HepG2 (cell line): Measurements from ENCODE around the gene TXNL4A. TPM values are rescaled to one million over a fixed set of nuclear protein-coding genes. Genes with fewer than 3 reads are reported as not detected.

Experiments
- AFF4 ChIP-seq: sonication (generic); formaldehyde crosslinking; IDR thresholded peaks from 2 replicates; pipeline ENCODE4 v1.4.0; 2020; ENCODE audit warnings: missing genetic modification reagents
- ARID5B ChIP-seq: IDR thresholded peaks from 2 replicates; pipeline ENCODE4 v1.4.0; 2020; ENCODE audit warnings: mild to moderate bottlenecking, missing genetic modification reagents
- ONECUT2 ChIP-seq: sonication (generic); formaldehyde crosslinking; IDR thresholded peaks from 2 replicates; pipeline ENCODE4 v1.4.0; 2020; ENCODE audit warnings: missing genetic modification reagents
- RORA ChIP-seq: sonication (generic); formaldehyde crosslinking; IDR thresholded peaks from 2 replicates; pipeline ENCODE4 v1.5.0; 2020; ENCODE audit warnings: mild to moderate bottlenecking, missing genetic modification reagents, moderate library complexity
- ZKSCAN5 ChIP-seq: sonication (generic); formaldehyde crosslinking; IDR thresholded peaks from 2 replicates; pipeline ENCODE4 v1.5.1; 2020; ENCODE audit warnings: mild to moderate bottlenecking, missing genetic modification reagents
- ZNF460 ChIP-seq: sonication (generic); formaldehyde crosslinking; IDR thresholded peaks from 2 replicates; pipeline ENCODE4 v1.5.1; 2020; ENCODE audit warnings: missing genetic modification reagents, mild to moderate bottlenecking, borderline replicate concordance
- ZNF710 ChIP-seq: sonication (generic); formaldehyde crosslinking; IDR thresholded peaks from 2 replicates; pipeline ENCODE4 v1.5.0; 2020; ENCODE audit warnings: mild to moderate bottlenecking, missing genetic modification reagents, borderline replicate concordance
- ZNF768 ChIP-seq: sonication (generic); formaldehyde crosslinking; IDR thresholded peaks from 2 replicates; pipeline ENCODE4 v1.4.0; 2020; ENCODE audit warnings: missing genetic modification reagents
- polyA plus RNA-seq, 8 experiments: library from polyadenylated mRNA; depleted of rRNA in 3 of 8; stranded (reverse) in 7 of 8; unstranded in 1 of 8; fragments of >200 nt; fragmentation: Illumina TruSeq in 4 of 8; extraction: Trizol in 4 of 8; gene quantifications; 2 replicates each; pipeline versions ENCODE4 v1.2.1 to v1.2.3, GENCODE V29; 2011 to 2016; ENCODE audit warnings: low read depth in 4 of 8, missing spikeins in 1 of 8, mixed read lengths in 1 of 8; ENCODE audit not compliant: insufficient read depth in 1 of 8
- total RNA-seq, 5 experiments: library from RNA; depleted of rRNA; stranded (reverse); fragments of >200 nt; fragmentation: Illumina TruSeq; extraction: Trizol; gene quantifications; 2 replicates each; pipeline ENCODE4 v1.2.3, GENCODE V29; 2016; ENCODE audit warnings: low read depth in 1 of 5
- TF ChIP-seq, protein P1 (sequence below): sonication (generic); formaldehyde crosslinking; IDR thresholded peaks from 2 replicates; pipeline ENCODE4 v1.8.0; 2022; ENCODE audit warnings: missing genetic modification reagents, mild to moderate bottlenecking, borderline replicate concordance
- TF ChIP-seq, protein P2 (sequence below): sonication (generic); formaldehyde crosslinking; IDR thresholded peaks from 2 replicates; pipeline ENCODE4 v1.8.1; 2023; ENCODE audit warnings: mild to moderate bottlenecking, moderate library complexity, missing genetic modification reagents
- TF ChIP-seq, protein P3 (sequence below): sonication (generic); formaldehyde crosslinking; IDR thresholded peaks from 2 replicates; pipeline ENCODE4 v1.9.0; 2021; ENCODE audit warnings: missing genetic modification reagents, mild to moderate bottlenecking, borderline replicate concordance

TXNL4A gene
- total and polyA plus RNA-seq, 2 of the 13 experiments (the other 11 are each of a cell fraction or from before 2014, with no cell fraction given) = 172 to 202 TPM

GRCh38 chr18:79988451-79989194 lies at the start of gene TXNL4A (continued):
- TF ChIP-seq ARID5B (CRISPR knock-in tag) = peak; percentile 40; the same call in 1 of the 2 replicates
- TF ChIP-seq ZNF710 (CRISPR knock-in tag) = peak; percentile 76; the same call in 1 of the 2 replicates
- TF ChIP-seq, protein P1, sequence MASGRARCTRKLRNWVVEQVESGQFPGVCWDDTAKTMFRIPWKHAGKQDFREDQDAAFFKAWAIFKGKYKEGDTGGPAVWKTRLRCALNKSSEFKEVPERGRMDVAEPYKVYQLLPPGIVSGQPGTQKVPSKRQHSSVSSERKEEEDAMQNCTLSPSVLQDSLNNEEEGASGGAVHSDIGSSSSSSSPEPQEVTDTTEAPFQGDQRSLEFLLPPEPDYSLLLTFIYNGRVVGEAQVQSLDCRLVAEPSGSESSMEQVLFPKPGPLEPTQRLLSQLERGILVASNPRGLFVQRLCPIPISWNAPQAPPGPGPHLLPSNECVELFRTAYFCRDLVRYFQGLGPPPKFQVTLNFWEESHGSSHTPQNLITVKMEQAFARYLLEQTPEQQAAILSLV (CRISPR knock-in tag) = peak; percentile 86; the same call in 1 of the 2 replicates
- TF ChIP-seq ONECUT2 (CRISPR knock-in tag) = no peak
- TF ChIP-seq ZKSCAN5 (CRISPR knock-in tag) = no peak
- TF ChIP-seq ZNF460 = no peak
- no peak for TF ChIP-seq RORA
- TF ChIP-seq, protein P2, sequence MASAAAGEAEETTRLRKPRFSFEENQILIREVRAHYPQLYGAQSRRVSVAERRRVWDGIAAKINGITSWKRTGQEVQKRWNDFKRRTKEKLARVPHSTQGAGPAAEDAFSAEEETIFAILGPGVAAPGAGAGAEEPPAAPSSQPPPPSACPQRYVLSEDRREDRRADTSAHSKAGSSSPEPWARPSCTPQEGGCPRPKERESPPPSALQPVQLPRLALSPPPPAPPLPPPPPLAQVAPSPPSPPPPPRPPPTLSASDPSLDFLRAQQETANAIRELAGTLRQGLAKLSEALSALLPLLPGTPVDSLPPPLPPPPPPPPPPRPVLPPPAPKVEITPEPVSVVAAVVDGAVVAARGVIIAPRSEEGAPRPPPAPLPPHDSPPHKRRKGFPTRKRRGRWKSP (CRISPR knock-in tag) = peak; percentile 76
- no peak for TF ChIP-seq AFF4 (CRISPR knock-in tag)
- TF ChIP-seq, protein P3, sequence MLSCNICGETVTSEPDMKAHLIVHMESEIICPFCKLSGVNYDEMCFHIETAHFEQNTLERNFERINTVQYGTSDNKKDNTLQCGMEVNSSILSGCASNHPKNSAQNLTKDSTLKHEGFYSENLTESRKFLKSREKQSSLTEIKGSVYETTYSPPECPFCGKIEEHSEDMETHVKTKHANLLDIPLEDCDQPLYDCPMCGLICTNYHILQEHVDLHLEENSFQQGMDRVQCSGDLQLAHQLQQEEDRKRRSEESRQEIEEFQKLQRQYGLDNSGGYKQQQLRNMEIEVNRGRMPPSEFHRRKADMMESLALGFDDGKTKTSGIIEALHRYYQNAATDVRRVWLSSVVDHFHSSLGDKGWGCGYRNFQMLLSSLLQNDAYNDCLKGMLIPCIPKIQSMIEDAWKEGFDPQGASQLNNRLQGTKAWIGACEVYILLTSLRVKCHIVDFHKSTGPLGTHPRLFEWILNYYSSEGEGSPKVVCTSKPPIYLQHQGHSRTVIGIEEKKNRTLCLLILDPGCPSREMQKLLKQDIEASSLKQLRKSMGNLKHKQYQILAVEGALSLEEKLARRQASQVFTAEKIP (CRISPR knock-in tag) = no peak
- TF ChIP-seq ZNF768 (CRISPR knock-in tag) = peak; percentile 26; the same call in 1 of the 2 replicates
